Erythroblast (primary cell): ENCODE results near the gene WDR91.

ENCODE experiments used
- GATA1 ChIP-seq: IDR thresholded peaks from 2 replicates; pipeline ENCODE4 v1.6.1; 2011; ENCODE audit warnings: low read depth, mild to moderate bottlenecking, control low read depth, low read length, moderate library complexity
- POLR2A ChIP-seq: IDR thresholded peaks from 2 replicates; pipeline ENCODE4 v1.6.1; 2011; ENCODE audit warnings: mild to moderate bottlenecking, low read length

DNA sequence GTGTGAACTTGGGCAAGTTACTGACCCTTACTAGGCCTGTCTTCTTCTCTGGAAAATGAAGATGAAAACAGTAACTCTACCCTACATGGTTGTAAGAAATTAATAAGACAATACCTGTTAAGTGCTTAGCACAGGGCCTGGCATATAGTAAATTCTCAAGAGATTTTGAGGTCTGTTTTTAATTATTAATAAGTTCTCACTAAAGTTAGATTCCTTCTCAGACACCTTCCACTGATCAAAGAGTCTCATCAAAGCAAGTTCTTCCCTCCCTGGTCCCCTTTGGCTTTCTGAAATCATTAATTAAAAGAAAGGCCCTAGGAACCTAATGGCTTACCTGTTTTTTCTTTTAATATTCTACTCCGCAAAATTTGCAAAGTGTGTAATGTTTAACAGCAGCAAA lies 58.9 kb downstream of the WDR91 start:
- TF ChIP-seq POLR2A: no peak
- TF ChIP-seq GATA1: no peak
